HL-60/S4 (cell line): Measurements from ENCODE around the gene BTRC.
"Not testable (repeated sequence)": the region's sequence is repeated elsewhere in the genome, so short reads cannot be mapped to it uniquely, and the experiment has no call there.

ENCODE experiments used
- in situ Hi-C: fragments of 300-500 bp; cut with MboI; formaldehyde crosslinking; loops from 2 replicates; pipeline ENCODE4 v1.14.3; 2022; ENCODE audit warnings: low sequenced_read_pairs

The BTRC gene

DNA sequence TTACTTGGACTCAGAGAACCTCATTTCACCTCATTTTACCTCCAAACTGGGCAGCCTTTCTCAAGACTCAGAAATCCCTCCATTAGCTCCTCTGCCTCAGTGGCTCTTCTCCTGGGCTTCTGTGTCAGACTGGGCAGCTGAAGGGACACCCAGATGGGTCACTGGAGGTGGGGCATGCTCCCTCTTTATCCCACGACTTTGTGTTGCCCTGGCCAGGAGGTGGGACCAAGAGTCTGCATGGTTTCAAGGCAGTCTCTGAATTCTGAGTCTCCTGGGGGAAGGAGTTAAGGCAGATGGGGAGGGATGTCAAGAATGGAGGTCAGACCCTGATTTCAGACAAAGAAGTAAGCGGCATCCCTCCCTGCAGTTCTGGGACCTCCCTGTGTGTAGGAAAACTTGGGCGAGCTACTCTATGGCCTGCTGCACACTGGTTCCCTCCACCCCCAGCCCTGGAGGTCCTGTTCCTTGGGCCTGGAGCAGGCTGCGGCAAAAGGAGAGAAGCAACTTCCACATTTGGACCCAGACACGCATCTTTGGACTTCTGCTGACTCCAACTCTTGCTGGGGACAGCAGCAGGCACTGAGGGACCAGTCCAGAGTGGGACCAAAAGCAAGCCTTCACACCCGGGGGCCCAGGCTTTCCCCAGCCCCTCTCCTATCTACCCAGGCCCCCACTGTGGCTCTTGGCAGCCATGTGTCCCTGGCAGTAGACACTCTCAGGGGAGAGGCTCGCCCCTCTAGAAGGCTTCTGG, 223.3 kb downstream of the BTRC start:
- in situ Hi-C loops: no loop called here

- in situ Hi-C loops: no loop called here
These were observed 224.2 kb downstream of the BTRC start for GRCh38 chr10:101578192-101578591.

GRCh38 chr10:101578803-101579515, 225.0 kb downstream of the BTRC start:
- in situ Hi-C loops: no loop called here

- in situ Hi-C loops: no loop called here
These were observed 225.5 kb downstream of the BTRC start for GRCh38 chr10:101579516-101579870.

- in situ Hi-C loops: no loop called here
These were observed 226.8 kb downstream of the BTRC start for GRCh38 chr10:101580486-101581399.

- in situ Hi-C loops: no loop called here
These were observed 231.9 kb downstream of the BTRC start for GRCh38 chr10:101585841-101586240.

GRCh38 chr10:101587725-101588653, 234.0 kb downstream of the BTRC start, which contains the start of the genes DPCD and POLL:
DPCD (plus strand) TSS chr10:101588321; CDS start chr10:101588337, 16 bp downstream.
POLL (minus strand) TSS chr10:101588257; CDS start chr10:101587360, 897 bp downstream.
- in situ Hi-C loops: no loop called here

GRCh38 chr10:101588879-101589278, 234.9 kb downstream of the BTRC start:
- in situ Hi-C loops: no loop called here

DNA sequence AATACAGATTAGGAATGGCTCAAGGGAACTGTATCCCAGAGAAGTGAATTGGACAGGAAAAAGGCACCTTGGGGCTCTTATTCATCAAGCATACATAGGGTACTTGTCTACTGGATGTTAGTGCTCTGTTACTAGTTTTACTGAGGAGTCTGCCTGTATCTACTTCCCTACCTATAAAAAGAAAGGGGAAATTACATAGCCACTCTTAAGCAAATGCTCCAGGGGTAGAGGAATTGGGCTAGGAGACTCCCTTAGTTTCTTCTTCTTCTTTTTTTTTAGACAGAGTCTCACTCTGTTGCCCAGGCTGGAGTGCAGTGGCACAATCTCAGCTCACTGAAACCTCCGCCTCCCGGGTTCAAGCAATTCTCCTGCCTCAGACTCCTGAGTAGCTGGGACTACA, 239.4 kb downstream of the BTRC start:
- in situ Hi-C loops: not testable (repeated sequence)

DNA sequence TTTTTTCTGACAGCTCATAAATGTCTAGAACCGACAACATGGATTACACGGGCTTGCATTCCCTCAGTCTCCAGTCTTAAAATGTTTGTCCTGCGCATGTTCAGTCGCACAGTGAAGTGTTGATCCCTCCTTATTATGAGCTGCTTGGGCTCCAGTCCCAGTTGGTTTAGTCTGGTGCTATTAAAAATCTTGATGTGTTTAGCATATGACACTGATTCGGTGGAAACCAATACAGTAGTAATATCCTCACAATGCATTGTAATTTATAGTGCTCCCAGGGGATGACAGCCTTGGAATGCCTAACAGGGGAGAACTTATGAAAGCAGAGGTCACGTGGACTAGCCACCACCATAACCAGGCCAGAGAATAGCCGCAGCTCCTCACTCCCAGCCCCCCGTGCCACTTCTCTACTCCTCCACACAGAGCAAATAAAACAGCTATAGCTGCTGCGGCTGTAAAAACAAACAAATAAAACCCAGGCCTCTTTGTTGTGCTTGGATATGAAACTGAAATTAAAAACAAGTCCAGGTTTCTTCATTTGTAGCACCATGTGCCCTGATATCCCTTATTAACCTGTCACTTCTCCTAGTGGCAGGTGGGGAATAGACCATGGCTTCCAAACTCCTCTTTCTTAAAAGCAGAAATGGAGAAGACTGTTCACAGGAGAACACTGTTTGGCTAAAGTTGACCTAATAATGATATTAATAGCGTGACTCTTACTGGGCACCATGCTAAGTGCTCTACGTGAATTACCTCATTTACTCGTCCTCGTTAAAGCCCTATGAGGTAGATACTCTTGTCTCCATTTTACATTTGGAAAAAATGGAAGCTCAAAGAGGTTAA, 241.8 kb downstream of the BTRC start:
- in situ Hi-C loops: no loop called here

GRCh38 chr10:101597091-101597900, 243.3 kb downstream of the BTRC start:
- in situ Hi-C loops: no loop called here

GRCh38 chr10:101601541-101601940, 247.6 kb downstream of the BTRC start:
- in situ Hi-C loops: loop anchor here (25.0 kb wide), 1 partner anchor 486 kb away; no protein-coding TSS in a partner anchor

DNA sequence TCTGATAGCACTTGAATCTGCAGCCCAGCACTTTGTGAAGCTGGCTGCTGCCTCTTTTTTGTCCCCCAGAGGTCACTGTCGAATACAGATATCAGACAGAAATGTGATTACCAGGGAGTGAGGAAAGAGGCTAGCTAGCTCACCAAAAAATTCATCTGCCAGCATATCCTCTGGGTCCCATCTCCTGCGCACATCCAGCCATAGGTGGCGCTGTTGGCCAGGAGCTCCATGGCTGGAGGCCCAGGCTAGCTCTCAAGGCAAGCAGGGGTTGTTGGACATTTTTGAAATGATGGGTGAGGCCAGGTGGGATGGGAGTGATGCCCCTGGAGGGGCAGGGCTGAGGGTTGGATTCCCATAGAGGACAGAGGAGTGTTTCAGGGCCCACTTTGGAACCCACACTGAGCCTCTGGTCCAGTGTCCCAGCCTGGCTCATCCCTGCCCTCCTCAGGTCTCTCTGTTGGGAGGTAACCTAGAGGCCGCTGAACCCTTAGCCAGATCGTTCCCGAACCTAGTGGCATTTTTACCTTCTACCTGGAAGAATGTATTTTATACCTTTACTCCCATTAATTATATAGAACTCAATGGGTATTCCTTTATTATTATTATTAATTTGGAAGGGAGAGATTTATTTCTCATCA, 248.9 kb downstream of the BTRC start:
- in situ Hi-C loops: loop anchor here (25.0 kb wide), 1 partner anchor 484 kb away; no protein-coding TSS in a partner anchor
